Progenitor cell of endocrine pancreas (in vitro differentiated cells): ENCODE measurements around the gene NSF. TPM values are rescaled to one million over a fixed set of nuclear protein-coding genes. Genes with fewer than 3 reads are reported as not detected.

Experiments used
- DNase-seq: peaks from one replicate; pipeline ENCODE4 v3.0.0; 2021; ENCODE audit warnings: low spot score; ENCODE audit not compliant: unreplicated experiment
- H3K27ac Mint-ChIP-seq: 2 replicates; pipeline ENCODE4 v1.8.0; 2021; ENCODE audit warnings: mild to moderate bottlenecking, moderate library complexity, mixed read lengths
- H3K27me3 Mint-ChIP-seq: 2 replicates; pipeline ENCODE4 v1.8.0; 2021; ENCODE audit warnings: mixed read lengths
- H3K36me3 Mint-ChIP-seq: 2 replicates; pipeline ENCODE4 v1.8.0; 2022; ENCODE audit warnings: mixed read lengths; ENCODE audit not compliant: insufficient read depth
- H3K4me1 Mint-ChIP-seq: 2 replicates; pipeline ENCODE4 v1.8.0; 2021; ENCODE audit warnings: low read depth, mixed read lengths
- H3K4me3 Mint-ChIP-seq: 2 replicates; pipeline ENCODE4 v1.8.0; 2021; ENCODE audit warnings: low read depth, mild to moderate bottlenecking, moderate library complexity, mixed read lengths
- H3K9me3 Mint-ChIP-seq: 2 replicates; pipeline ENCODE4 v1.8.0; 2021; ENCODE audit warnings: low read depth, mixed read lengths
- total RNA-seq: library from RNA; stranded (reverse); gene quantifications from 2 replicates; pipeline ENCODE4 v1.2.1, GENCODE V29; 2021
- TF ChIP-seq, protein P1 (sequence below): fragments of 200-600 bp; sonication (generic); IDR thresholded peaks from one replicate; pipeline ENCODE4 v1.5.0; 2021; ENCODE audit warnings: antibody characterized with exemption, mild to moderate bottlenecking; ENCODE audit not compliant: unreplicated experiment

NSF gene
- total RNA-seq, 1 donor from 2014 or later = 31.3 TPM

DNA sequence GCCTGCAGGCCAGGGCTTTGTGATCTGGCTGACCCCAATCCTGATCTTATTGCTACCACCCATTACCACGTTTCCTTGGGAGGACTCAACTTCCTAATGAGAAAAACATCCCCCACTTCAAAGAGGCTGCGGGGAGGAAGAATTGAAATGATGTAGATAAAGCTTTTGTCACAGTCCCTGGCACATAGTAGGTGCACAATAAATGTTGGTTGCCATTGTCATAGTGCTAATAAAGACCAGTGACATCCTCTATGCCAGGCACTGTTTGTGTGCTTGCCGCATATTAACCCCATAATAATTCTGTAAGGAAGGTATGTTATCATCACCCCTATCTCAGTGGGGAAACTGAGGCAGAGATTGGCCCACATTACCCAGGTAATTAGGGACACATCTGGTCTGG, 205.6 kb downstream of the NSF start:
- Mint-ChIP-seq H3K27me3 (peaks cover 35% of the 10 kb centered on the region), H3K9me3 (no peaks in the 10 kb centered on the region), H3K36me3 (no peaks in the 10 kb centered on the region), H3K27ac (no peak overlapping the region), H3K4me1 (no peaks in the 10 kb centered on the region), H3K4me3 (no peak overlapping the region)
- TF ChIP-seq, protein P1, sequence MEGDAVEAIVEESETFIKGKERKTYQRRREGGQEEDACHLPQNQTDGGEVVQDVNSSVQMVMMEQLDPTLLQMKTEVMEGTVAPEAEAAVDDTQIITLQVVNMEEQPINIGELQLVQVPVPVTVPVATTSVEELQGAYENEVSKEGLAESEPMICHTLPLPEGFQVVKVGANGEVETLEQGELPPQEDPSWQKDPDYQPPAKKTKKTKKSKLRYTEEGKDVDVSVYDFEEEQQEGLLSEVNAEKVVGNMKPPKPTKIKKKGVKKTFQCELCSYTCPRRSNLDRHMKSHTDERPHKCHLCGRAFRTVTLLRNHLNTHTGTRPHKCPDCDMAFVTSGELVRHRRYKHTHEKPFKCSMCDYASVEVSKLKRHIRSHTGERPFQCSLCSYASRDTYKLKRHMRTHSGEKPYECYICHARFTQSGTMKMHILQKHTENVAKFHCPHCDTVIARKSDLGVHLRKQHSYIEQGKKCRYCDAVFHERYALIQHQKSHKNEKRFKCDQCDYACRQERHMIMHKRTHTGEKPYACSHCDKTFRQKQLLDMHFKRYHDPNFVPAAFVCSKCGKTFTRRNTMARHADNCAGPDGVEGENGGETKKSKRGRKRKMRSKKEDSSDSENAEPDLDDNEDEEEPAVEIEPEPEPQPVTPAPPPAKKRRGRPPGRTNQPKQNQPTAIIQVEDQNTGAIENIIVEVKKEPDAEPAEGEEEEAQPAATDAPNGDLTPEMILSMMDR = no peak
- no peak for DNase-seq

DNA sequence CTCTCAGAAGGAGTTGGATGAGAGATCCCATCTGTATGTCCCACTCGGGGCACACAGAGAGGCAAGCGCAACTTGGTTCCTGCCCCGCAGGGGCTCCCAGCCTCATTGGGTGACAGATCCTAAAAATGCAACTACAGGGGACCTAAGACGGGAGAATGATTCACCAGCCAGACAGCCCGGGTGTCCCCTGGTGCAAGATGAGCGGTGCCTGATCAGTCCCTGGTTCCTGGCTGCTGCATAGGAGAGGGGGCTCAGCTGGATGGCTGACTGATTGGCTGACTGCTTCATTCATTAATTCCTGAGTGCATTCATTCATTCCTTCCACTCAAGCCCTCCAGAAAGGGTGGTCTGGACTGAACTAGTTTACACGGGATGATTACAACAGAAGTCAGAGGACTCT, 206.1 kb downstream of the NSF start:
- Mint-ChIP-seq H3K9me3 (no peaks in the 10 kb centered on the region), H3K27me3 (peaks cover 30% of the 10 kb centered on the region), H3K36me3 (no peaks in the 10 kb centered on the region), H3K4me3 (no peak overlapping the region), H3K27ac (no peak overlapping the region), H3K4me1 (no peaks in the 10 kb centered on the region)
- DNase-seq = no peak
- TF ChIP-seq, protein P1 = no peak

DNA sequence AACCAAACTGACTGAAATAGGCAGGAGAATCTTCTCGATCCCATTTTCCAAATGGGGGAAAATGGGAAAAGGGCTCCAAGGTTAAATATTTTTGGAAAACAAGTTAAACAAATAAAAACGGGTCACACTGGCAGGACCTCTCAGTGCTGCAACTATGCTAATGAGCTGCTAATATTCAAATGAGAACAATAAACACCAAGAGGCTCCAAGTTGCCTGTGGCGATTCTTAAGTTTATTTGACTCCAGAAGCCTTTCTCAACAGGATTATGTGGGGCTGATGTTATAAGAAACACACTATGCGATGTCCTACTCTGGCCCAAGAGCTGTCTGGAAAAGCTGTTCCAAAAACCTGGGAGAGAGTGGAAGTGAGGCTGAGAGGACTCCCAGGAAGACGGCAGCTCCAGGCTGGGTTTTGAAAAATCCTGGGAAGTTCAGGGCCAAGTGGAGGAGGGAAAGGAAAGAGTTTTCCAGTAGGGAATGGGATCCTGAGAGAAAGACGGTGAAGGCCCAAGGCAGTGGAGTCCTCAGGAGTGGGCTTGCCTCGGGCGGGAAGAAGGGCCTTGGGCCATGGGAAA, 206.6 kb downstream of the NSF start:
- Mint-ChIP-seq H3K27me3 (peaks cover 27% of the 10 kb centered on the region), H3K36me3 (no peaks in the 10 kb centered on the region), H3K27ac (no peak overlapping the region), H3K9me3 (no peaks in the 10 kb centered on the region), H3K4me1 (no peaks in the 10 kb centered on the region), H3K4me3 (no peak overlapping the region)
- no peak for DNase-seq
- TF ChIP-seq, protein P1 = no peak

DNA sequence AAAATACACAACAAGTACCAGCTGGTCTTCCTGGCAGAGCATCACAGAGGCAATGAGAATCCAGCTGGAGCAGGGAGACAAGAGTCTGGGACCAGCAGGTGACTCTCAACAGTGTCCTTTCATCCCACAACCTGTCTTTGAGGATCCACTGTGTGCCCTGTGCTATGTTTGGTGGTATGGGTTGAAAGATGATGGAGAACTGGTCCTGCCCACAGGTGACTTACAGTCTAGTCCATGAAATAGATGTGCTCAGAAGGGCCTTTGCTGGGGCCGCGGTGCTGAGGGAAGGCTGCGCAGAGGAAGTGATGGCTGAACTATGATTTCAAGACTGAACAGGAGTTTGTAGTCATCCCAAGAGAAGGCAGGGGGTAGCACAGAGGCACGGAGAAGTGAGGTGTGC, 210.1 kb downstream of the NSF start:
- Mint-ChIP-seq H3K4me1 (no peaks in the 10 kb centered on the region), H3K9me3 (no peaks in the 10 kb centered on the region), H3K4me3 (no peak overlapping the region), H3K27ac (no peak overlapping the region), H3K27me3 (peaks cover 15% of the 10 kb centered on the region), H3K36me3 (no peaks in the 10 kb centered on the region)
- TF ChIP-seq, protein P1 = no peak
- DNase-seq = no peak

DNA sequence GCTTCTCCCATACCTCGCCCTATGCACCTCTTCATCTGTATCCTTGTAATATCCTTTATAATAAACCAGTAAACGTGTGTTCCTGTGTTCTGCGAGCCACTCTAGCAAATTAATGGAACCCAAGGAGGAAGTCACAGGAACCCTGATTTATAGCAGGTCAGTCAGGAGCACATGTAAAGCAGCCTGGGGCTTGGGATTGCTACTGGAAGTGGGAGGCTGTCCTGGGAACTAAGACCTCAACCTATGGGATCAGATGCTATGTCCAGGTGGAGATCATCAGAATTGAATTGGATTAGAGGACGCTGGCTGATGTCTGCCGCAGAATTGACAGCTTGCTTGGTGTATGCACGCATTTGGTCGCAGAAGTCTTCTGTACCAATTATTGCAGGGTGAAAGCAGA, 212.3 kb downstream of the NSF start:
- TF ChIP-seq, protein P1 = no peak
- H3K27me3 Mint-ChIP-seq = peaks cover 9% of the 10 kb centered on the region
- H3K4me1 Mint-ChIP-seq = no peaks in the 10 kb centered on the region
- H3K4me3 Mint-ChIP-seq = no peak overlapping the region
- no peaks in the 10 kb centered on the region for H3K9me3 Mint-ChIP-seq
- DNase-seq = no peak
- no peak overlapping the region for H3K27ac Mint-ChIP-seq
- H3K36me3 Mint-ChIP-seq = no peaks in the 10 kb centered on the region
